Kasumi-1 (cell line): ENCODE measurements around the gene MED17.
"Not testable (repeated sequence)": the region's sequence is repeated elsewhere in the genome, so short reads cannot be mapped to it uniquely, and the experiment has no call there.

Experiments used
- DNase-seq, 2 experiments: peaks; one replicate each; lab custom pipeline; 2025; lab: John Stamatoyannopoulos, UW

Gene MED17

DNA sequence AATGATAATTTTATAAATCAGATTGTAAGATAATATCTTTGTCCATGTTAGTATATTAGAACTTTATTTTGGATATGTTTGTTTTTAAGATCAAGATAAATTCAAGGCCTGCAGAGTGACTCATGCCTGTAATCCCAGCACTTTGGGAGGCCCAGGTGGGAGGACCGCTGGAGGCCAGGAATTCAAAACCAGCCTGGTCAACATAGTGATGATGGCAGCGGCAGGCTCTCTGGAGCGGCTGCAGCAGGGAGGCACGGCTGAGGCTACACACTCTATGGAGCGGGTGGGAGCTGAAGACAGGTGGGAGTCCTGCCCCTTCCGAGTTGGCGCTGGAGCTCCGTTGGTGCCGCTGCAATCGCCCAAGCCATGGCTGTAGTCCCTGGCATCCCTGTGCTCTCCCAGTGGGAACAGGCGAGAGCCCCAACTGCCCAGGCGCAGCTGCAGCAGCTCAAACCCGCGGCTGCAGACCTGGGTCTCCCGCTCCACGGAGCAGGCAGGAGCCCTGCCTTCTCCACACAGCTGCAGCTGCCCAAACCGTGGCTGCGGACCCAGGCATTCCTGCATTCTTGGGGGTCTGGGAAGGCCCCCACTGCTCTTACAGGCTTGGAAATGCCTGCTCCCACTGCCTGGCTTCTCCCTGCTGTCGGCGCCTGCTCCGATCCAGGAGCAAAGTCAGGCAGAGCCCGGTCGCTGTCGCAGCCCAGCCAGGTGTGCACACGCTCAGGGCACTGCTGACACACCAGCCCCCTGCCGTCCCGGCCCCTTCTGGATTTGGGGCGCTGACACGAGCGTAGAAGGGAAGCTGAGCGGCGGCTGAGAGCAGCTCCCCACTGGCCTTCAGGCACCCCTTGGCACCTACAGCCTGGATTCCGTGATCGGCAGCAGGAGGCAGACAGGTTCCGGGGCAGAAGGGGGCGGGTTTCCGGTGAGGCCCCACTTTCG, 25.9 kb upstream of the MED17 start:
- no peak for DNase-seq

DNA sequence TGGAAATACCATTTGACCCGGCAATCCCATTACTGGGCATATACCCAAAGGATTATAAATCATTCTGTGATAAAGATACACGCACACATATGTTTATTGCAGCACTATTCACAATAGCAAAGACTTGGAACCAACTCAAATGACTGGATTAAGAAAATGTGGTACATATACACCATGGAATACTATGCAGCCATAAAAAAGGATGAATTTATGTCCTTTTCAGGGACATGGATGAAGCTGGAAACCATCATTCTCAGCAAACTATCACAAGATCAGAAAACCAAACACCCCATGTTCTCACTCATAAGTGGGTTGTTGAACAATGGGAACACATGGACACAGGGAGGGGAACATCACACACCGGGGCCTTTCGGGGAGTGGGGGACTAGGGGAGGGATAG, 25.0 kb upstream of the MED17 start:
- not testable (repeated sequence) for DNase-seq

DNA sequence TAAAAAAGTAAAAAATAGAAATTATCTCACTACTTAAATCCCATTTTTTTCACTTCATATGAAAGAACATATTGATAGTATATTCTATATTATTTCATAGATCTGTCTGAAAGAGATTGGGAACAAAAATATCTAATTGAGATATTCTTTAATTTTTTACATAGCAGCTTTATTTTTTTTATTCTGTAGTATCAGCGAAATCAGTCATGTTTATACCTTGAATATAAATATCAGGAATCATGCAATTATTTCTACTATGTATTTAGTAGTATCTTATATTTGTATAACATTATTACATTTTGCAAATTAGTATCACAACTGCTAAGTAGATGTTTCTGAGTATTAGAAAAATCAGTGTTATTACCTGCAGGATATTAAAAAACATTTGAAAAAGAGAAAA, 22.2 kb upstream of the MED17 start:
- DNase-seq, result no peak

DNA sequence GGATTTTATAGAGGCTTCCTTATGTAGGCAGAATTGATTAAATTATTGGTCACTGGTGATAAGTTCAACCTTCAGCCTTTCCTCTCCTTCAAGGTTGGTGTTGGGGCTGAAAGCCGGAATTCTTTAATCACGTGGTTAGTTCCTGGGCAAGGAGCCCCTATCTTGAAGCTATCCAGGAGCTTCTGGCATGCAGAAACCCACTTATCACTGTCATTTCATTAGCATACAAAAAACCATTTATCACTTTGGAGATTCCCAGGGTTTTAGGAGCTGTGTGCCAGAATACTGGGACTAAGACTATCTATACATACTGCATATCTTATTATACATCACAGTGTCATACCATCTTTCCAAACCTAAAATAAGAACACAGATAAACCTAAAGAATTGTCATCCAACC, 18.5 kb upstream of the MED17 start:
- DNase-seq, result no peak

DNA sequence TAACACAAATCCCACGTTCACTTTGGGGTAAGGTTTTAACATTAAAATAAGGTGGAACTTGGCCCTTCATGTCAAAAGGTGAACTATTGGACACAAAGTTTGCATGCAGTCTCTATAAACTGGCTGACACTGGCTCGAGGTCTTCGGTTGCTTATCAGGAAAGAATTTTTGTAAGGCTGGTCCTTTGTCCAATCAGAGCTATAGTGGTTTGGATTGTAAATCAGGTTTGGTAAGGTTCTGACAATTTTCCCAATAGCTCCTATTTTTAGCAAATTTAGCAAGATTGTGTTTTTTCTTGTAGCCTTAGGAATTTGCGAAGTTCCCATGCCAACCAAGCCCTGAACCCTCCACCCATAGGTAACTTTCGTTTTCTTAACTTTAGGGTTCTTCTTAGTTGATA, 17.6 kb upstream of the MED17 start:
- no peak for DNase-seq

DNA sequence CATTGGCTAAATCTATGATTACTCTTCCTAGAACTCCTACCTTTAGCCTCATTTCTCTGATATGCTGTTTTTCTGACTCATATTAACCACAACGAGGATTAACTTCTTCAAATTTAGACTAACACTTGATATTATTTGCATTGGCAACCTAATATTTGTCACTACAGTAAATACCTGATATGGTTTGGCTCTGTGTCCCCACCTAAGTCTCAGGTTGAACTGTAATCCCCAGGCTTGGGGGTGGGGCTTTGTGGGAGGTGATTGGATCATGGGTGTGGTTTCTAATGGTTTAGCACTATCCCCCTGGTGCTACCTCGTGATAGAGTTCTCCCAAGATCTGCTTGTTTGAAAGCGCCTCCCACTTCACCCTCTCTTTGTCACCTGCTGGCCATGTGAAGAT, 17.1 kb upstream of the MED17 start:
- DNase-seq, result no peak

DNA sequence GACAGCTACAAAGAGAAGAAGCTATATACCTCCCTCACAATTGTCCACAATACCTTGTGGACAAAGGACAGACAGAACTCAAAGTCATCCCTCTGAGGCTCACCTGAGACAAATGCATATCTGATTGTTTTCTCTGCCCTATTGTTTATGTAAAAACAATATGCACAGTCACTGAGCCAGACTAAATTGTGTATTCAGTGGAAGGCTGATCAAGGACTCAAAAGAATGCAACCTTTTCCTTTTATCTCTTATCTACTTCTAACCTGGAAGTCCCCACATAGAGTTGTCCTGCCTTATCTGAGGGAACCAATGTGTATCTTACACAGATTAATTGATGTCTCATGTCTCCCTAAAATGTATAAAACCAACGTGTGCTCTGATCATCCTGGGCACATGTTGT, 13.9 kb upstream of the MED17 start:
- no peak for DNase-seq

DNA sequence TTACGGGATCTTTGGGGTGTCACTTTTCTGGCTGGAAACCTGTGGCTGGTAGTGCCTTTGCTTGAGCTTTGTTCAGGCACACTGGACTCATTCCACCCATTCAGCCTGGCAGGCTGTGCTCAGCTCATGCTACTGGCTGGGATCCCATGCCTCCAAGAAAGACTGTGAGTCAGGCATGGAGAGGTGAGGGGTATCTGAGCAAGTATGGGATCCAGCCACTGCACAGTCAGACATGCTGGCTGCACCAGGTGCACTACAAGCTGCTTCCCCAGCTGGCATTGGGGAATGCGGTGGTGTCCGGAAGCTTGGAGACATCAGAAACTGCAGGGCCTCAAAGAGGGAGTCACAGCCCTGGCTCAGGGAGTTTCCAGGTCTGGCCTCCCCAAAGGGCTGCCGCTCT, 12.0 kb upstream of the MED17 start:
- DNase-seq, result no peak

DNA sequence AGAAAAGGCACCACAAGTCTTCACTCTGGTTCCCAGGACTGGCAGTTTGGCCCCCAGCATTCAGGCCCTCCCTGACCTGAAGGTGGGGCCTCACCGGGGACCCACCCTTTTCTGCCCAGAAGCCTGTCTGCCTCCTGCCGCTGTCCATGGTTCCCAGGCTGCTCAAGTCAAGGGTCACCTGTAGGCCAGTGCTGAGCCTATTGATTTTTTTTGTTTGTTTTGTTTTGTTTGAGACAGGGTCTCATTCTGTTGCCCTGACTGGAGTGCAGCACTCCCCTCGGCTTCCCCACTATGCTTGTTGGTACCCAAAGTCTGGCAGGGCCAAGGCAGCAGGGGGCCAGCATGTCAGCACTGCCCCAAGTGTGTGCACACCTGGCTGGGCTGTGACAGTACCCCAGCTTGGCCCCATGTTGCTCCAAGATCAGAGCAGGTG, 11.0 kb upstream of the MED17 start:
- DNase-seq, result no peak

DNA sequence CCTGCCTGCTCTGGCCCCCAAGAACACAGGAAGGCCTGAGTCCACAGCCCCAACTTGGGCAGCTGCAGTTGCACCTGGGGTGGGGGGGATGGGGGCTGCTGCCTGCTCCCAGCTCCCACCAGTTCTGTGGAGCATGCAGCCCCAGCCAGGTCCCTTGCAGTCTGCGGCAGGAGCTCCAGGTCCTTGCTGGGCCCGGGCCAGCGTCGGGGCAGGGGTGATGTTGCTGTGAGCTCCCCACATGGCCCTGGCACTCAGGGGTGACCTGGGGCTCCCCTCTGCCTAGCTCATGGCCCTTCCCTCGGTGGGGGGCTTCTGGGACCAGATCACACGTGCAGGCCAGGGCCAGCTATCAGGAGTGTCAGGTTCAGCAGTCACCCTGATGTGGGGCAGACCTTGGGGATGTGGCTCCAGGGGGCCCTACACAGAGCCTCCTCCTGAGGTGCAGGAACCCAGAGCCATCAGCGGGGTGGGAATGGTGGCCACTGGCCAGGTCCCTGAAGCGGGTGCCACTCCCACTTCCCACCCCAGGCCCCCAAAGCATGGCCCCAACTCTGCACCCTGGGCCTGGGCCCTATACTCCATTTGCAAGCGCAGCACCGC, 10.4 kb upstream of the MED17 start:
- no peak for DNase-seq

DNA sequence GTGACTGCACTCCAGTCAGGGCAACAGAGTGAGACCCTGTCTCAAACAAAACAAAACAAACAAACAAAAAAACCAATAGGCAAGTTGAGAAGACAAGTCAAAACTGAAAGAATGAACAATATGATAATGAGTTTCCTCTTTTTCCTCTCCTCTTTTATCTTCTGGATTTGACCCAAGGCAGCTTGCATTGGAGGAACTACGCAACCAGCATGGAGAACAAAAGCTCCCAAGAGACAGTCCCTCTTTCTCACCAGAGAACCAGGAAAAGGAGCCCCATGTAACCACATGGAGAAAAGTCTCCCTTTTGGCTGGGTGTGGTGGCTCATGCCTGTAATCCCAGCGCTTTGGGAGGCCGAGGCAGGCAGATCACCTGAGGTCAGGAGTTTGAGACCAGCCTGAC, 9.5 kb upstream of the MED17 start:
- not testable (repeated sequence) for DNase-seq

DNA sequence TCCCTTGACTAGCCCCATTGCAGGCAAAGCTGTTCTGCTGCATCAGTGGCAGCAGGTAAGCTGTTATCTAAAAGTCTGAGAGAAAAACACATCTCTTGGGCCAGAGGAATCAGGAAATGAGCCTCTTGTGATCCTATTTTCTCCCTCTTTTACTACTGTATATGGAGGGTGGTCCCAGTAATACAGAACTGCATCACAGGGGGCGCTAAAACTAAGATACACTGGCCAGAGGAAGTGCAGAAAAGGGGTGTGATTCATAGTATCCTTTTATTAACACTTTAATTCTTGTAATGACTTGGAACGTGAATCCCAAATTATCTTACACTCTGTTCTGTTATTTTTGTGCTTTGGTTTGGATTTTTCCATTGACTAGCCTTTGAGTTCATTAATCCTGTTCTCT, 8.8 kb upstream of the MED17 start:
- DNase-seq, result peak in 1 of 2 experiments; percentile 28

DNA sequence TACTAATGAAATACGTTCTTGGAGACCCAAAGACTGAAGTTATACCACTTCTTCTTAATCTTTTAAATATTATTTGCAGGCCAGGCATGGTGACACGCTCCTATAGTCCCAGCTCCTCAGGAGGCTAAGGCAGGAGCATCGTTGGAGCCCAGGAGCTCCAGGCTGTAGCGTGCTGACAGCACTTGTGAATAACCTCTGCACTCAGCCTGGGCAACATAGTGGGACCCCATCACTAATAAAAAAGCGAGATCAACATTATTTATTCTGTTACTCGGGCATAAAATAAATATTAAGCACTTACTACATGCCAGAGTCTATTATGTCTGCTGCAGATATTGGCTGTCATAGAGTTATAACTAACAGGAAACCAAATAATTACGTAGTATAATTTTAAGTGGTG, 720 bp upstream of the MED17 start:
- no peak for DNase-seq

DNA sequence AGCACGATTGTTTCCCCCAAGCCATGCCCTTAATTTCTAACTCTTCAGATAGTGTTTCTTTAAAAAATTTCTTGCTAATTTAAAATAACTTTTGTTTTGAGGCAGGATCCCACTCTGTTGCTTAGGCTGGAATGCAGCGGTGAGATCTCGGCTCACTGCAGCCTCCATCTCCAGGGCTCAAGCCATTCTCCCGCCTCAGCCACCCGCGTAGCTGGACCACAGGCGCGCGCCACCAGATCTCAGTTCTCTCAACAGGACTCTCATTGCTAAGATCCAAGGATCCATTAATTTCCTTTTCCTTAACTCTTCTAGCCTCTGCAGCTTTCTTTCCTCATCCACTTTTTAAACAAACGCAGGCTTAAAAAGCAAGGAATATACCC, 327 bp upstream of the MED17 start:
- no peak for DNase-seq

DNA sequence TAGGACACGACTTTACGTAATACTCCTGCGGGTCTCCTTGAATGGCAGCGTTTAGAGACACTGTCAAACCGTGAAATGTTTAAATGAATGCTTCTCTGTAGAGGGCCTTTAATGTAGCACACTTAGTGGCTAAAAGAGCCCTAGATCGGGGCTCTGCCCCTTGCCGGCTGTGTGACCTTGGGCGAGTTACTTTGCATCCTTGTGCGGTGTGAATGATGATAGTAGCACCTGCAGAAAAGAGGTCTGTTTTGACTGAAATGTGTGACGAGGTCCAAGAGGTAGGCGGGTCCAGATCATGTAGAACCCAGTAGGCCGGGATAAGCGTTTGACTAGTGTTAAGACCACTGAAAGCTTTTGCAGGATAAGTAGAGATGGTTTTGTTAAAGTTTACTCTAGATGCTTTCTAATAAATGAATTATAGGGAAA, 866 bp downstream of the MED17 start:
- DNase-seq, result no peak

DNA sequence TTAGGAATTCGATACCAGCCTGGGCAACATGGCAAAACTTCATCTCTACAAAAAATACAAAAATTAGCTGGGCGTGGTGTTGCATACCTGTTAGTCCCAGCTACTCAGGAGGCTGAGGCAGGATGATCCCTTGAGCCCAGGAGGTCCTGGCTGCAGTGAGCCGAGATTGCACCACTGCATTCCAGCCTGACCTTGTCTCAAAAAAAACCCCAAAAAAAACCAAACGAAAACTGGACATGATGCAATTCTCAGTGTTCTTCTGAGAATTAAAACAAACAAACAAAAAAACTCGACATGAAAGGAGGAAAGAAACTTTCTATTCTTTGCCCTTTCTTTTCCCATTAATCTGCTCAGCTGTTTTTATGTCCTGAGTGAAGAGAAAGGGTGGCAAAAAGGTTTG, 7.4 kb downstream of the MED17 start:
- DNase-seq, result no peak

DNA sequence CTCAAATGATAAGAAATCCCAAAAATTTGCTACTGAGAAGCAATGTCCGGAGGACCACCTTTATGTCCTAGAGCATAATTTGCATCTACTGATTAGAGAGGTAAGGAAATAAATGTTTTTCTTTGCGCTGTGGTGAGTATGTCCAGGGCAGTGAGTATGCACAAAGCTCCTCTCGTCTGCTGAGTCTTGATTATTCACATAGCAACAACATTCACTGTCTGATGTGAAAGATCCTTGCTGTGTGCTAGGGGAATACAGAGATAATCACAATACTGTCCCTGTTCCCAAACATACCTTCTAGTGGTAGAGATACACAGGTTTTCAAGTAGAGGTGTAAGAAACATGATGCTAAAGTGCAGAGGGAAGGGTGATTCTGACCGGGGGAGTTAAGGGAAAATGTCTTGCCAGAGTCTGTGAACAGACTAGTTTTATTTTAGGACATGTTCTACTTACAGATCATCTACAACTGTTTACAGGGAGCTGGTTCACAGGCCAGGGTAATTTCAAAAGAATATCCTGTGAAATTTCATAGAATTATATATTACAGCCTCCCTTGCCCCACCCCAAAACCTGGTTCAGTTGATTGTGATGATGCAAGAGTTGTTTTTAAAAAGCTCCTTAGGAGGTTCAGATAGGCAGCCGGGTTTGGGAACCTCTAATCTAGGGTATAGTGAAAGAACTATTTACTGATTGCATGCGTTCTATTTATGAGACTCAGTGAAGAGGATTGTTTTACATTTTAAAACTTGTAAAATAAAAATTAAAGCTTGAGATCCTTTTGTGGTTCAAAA, 12.6 kb downstream of the MED17 start:
- no peak for DNase-seq

DNA sequence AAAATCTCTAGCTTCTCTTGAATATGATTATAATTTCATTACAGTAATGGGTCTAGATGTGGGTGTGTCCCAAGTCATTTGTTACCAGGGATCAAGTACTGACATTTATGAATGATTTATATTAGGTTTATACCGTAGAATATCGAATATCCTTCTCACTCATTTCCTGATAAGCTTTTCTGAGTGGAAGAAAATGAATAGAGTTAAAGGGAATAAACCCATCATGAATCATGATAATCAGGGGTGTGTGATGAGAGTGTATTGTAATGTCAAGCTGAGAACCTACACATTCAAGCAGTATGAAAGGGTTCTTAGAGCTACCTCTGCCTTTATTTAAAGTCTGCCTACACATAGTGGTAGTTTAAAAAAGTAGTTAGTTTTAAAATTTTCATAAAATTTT, 17.3 kb downstream of the MED17 start:
- no peak for DNase-seq

DNA sequence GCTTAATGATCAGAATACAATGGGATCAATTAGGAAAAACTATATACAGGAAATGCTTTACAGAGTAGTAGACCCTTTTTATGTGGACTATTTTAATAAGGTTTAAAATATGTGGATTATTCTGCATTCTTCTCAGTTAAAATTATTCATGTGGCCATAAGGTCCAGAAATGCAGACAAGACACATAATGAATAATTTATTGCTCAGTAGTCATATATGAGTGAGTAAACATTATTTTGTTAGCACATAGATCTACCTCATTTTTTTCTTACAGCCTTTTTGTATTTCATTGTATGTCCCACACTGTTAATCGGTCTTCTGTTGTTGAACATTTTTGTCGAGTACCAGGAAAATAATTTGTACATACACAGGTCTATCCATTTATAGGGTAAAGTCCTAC, 20.8 kb downstream of the MED17 start:
- no peak for DNase-seq

DNA sequence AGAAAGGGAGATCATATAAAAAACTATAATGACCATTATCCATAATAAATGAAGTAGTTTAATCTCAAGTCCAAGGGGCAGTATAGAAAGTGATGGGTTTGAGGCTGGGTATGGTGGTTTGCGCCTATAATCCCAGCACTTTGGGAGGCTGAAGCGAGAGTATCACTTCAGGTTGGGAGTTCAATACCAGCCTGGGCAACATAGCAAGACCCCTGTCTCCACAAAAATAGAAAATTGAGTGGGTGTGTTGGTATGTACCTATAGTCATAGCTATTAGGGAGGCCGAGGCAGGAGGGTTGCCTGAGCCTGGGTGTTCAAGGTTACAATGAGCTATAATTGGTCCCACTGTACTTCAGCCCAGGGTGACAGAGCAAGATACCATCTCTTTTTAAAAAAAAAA, 23.9 kb downstream of the MED17 start:
- no peak for DNase-seq

DNA sequence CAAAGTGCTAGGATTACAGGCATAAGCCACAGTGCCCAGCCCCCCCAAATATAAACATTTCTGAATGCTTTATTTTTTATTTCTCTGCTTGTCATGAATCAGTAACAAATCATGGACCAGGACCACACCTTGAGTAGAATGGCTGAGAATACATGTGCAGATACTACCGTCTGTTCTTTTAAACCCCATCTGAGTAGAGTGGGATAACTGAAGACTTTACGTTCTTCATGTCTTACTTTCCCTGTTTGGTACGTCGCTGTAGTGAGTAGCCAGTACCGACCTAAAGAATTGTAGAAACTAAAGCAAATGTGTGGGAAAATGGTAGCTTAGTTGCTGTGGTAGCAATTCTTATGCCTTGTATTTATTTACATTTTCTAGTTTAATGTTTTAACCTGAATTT, 29.9 kb downstream of the MED17 start:
- no peak for DNase-seq

DNA sequence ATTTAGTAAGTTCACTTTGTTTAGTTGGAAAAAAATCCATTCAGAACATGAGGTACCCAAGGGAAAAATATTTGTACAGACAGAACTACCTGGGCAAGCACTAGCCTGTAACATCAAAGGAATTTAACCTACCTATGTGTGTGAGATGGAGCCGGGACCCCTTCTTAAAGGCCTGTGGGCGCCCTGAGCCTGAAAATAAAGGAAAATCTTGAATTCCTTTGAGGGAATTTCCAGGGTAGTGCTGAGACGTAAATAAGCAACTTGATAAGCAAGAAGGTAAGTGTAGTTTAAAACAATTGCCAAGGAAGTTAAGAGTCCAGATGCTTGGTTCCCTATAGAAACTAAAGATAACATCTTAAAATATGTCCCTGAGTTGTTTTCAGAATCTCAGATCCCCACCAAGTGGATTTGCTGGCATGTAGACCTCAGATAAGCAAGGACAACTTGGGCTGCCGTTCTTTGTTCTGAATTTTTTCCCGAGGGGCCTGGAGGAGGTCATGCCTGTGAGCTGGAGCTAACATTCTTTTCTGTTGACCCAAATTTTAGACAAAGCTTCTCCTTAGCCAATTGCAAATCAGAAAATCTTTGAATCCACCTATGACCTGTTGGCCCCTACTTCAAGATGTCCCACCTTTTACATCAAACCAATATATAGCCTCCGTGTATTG, 31.0 kb downstream of the MED17 start:
- no peak for DNase-seq
